Astrocyte of the cerebellum (primary cell): ENCODE results near the gene SSH3.

Source experiments
- DNase-seq: peaks from one replicate; pipeline ENCODE4 v3.0.0-alpha.2; 2011; ENCODE audit warnings: low read depth
- H3K4me3 ChIP-seq: 2 replicates; pipeline ENCODE4 v1.5.1; 2011; ENCODE audit warnings: mild to moderate bottlenecking, low read depth, low read length, moderate library complexity
- in situ Hi-C: cut with HindIII; loops from 2 replicates; pipeline ENCODE4 v1.10.0; 2017; ENCODE audit warnings: low sequenced_read_pairs
- TF ChIP-seq, protein P1 (sequence below): IDR thresholded peaks from 2 replicates; pipeline ENCODE4 v1.5.1; 2012; ENCODE audit warnings: low read length, low read depth, moderate library complexity, mild to moderate bottlenecking; ENCODE audit errors: missing control alignments

SSH3 gene

DNA sequence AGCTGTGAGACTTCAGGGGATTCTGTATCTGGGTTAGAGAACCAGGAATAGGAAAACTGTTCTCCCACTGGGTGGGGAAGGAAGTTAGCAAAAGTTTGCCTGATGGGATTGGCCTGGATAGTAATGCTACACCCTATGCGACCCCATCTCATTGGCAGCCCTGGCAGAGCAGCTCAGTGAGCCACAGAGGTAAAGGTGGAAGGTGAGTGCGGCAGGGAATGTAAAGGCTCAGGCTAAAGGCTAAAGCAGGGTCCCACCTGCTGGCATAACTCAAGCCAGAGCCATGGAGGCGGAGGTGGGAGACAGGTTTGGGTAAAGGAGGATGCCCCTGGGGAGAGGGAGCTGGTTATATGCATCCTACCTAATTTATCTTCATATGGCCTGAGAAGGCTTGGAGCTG lies 18.7 kb downstream of the SSH3 start:
- DNase-seq, result no peak
- TF ChIP-seq, protein P1, sequence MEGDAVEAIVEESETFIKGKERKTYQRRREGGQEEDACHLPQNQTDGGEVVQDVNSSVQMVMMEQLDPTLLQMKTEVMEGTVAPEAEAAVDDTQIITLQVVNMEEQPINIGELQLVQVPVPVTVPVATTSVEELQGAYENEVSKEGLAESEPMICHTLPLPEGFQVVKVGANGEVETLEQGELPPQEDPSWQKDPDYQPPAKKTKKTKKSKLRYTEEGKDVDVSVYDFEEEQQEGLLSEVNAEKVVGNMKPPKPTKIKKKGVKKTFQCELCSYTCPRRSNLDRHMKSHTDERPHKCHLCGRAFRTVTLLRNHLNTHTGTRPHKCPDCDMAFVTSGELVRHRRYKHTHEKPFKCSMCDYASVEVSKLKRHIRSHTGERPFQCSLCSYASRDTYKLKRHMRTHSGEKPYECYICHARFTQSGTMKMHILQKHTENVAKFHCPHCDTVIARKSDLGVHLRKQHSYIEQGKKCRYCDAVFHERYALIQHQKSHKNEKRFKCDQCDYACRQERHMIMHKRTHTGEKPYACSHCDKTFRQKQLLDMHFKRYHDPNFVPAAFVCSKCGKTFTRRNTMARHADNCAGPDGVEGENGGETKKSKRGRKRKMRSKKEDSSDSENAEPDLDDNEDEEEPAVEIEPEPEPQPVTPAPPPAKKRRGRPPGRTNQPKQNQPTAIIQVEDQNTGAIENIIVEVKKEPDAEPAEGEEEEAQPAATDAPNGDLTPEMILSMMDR, result no peak
- in situ Hi-C loops, result no loop called here
- H3K4me3 ChIP-seq, result no peak overlapping the region

DNA sequence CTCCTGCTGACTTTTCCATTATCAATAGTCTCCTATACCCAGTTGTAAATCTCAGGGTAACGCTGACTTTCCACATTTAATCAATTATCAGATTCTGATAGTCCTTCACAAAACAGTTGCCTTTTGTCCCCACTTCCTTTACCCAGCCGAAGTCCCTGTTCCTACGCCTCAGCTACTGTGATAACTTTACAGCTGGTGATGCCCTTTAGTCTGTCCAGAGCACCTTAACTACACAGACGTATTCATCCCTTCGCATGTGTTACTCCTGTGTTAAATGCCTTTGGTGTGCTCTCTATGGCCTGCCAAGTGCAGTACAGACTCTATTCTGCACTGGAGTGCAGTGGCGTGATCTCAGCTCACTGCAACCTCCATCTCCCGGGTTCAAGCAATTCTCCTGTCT lies 20.2 kb downstream of the SSH3 start:
- DNase-seq, result no peak
- in situ Hi-C loops, result no loop called here
- H3K4me3 ChIP-seq, result no peak overlapping the region
- TF ChIP-seq, protein P1, result no peak

DNA sequence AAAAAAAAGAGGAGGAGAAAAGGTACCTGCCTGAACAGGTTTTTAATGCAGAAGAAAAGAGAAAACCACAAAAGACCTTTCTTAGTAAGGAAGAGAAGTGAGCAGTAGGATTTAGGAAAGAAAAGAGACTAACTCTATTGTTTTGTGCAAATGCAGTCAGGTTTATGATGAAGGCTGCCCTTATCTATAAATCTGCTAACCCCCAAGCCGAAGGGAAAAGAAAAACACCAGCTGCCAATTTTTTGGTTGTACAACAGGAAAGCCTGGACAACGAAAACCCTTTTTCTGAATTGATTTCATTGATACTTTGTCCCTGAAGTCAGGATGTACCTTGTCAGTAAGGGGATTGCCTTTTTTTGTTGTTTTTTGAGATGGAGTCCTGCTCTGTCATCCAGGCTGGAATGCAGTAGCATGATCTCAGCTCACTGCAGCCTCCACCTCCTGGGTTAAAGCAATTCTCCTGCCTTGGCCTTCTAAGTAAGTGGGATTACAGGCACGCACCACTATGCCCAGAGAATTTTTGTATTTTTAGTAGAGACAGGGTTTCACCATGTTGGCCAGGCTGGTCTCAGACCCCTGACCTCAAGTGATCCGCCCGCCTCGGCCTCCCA lies 28.9 kb downstream of the SSH3 start:
- TF ChIP-seq, protein P1, result no peak
- in situ Hi-C loops, result no loop called here

DNA sequence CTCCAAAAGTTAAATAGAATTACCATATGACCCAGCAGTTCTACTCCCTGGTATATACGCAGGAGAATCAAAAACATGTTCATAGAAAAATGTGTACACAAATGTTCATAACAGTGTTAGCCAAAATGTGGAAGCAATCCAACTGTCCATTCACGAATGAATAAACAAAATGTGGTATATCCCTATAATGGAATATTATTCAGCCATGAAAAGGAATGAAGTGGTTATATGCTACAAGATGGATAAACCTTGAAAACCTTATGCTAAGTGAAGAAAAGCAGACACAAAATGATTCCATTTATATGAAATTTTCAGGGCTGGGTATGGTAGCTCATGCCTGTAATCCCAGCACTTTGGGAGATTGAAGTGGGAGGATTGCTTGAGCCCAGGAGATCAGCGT lies 33.9 kb downstream of the SSH3 start:
- no peak for DNase-seq
- no peak overlapping the region for H3K4me3 ChIP-seq
- TF ChIP-seq, protein P1, result no peak
- in situ Hi-C loops, result no loop called here

More for the DNA sequence above, 28.9 kb downstream of the SSH3 start:
- no peak overlapping the region for H3K4me3 ChIP-seq
- DNase-seq, result no peak

DNA sequence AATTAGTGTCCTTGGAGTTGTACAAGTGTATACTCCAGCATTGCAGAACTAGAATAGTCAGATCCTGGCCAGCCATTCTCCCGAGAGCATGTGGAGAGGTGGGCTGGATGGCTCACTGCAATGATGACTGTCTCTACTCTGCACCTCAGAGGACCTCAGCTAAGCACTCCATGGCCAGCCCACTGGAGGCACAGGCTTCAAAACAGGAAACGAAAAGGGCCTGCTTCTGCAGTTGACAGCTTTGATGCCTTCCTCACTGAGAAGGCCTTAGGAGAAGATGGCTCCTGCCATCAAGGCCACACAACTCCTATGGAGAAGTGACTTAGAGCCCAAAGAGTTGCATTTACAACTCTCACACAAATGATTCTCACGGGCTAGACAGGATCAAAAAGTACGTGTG lies 40.9 kb downstream of the SSH3 start:
- no peak for DNase-seq
- TF ChIP-seq, protein P1, result no peak
- no peak overlapping the region for H3K4me3 ChIP-seq
- in situ Hi-C loops, result no loop called here

DNA sequence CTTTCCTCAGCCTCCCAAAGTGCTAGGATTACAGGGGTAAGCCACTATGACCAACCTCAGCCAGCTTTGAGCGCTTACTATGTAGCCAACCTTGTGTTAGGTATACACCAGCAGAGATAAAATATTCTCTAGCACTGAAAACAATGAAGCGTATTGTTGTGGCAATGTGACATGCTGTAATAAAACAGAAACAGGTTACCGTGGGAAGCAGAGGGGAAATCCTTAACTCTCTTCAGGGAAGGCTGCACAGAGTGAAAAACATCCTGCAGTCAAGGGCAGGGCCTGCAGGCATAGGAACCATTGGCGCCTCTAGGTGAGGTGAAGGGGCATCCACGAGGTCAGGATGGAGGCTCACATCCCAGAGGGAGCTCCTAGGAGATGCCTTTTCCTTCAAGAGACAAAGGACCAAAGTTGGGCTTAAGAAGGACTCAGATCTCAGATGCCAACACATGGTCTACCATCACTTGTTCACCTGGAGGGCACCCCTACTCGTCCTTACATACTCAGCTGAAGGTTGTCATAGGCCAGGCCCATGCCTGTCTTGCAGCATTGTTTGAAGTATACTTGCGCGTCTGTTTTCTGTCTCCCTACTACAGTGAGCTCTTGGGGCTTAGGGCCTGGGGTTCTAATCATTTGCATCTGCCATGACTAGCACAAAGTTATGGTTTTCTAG lies 42.1 kb downstream of the SSH3 start:
- no peak overlapping the region for H3K4me3 ChIP-seq
- TF ChIP-seq, protein P1, result no peak

More for the DNA sequence above, 42.1 kb downstream of the SSH3 start:
- in situ Hi-C loops, result loop anchor here (5.0 kb wide), 1 partner anchor 42 kb away; no protein-coding TSS in a partner anchor
- DNase-seq, result no peak
